ENCODE data around the gene MAGEB18.

MAGEB18 gene

GRCh38 chrX:26138274-26138673 is at the start of gene MAGEB18:
TSS of gene MAGEB18 (plus strand) at chrX:26138343. CDS start at chrX:26138986, 643 bp downstream.
- no peak for DNase-seq

GRCh38 chrX:26100421-26100920 is 37.7 kb upstream of the MAGEB18 start:
- no peak for DNase-seq

- DNase-seq, result no peak
Observed at GRCh38 chrX:26109142-26109541, 29.0 kb upstream of the MAGEB18 start.

- DNase-seq, result no peak
Observed at GRCh38 chrX:26146024-26146423, 7.9 kb downstream of the MAGEB18 start.

- DNase-seq, result no peak
Observed at GRCh38 chrX:26160301-26160700, 22.2 kb downstream of the MAGEB18 start, which contains the start of gene MAGEB6B. TSS of gene MAGEB6B (plus strand) at chrX:26160601. CDS start at chrX:26160601, 0 bp downstream.
